Esophagus squamous epithelium (tissue), 5 donors: Measurements from ENCODE around the gene GBX1. TPM values are rescaled to one million over a fixed set of nuclear protein-coding genes. Genes with fewer than 3 reads are reported as not detected.

ENCODE experiments used
- DNase-seq: peaks from one replicate; lab custom pipeline; 2025; lab: John Stamatoyannopoulos, UW
- H3K27ac ChIP-seq, 4 donors: fragments of 200-600 bp; sonication (generic); one replicate each; pipeline ENCODE4 v1.5.1; 2016 to 2019; ENCODE audit warnings: mild to moderate bottlenecking in 1 of 4
- H3K27me3 ChIP-seq, 4 donors: fragments of 200-600 bp; sonication (generic); 1 replicate in 3 of 4; 2 replicates in 1 of 4; pipeline versions ENCODE4 v1.5.1 to v1.6.0; 2017 to 2021; ENCODE audit warnings: antibody characterized with exemption in 1 of 4
- H3K36me3 ChIP-seq, 3 donors: fragments of 200-600 bp; sonication (generic); one replicate each; pipeline ENCODE4 v1.5.1; 2016 to 2019
- H3K4me1 ChIP-seq, 3 donors: fragments of 200-600 bp; sonication (generic); one replicate each; pipeline ENCODE4 v1.5.1; 2017 to 2019
- H3K4me3 ChIP-seq, 4 donors: fragments of 200-600 bp; sonication (generic); 1 replicate in 3 of 4; 2 replicates in 1 of 4; pipeline ENCODE4 v1.5.1; 2016 to 2019; ENCODE audit warnings: mild to moderate bottlenecking in 2 of 4, moderate library complexity in 1 of 4
- H3K9me3 ChIP-seq, 3 donors: fragments of 200-600 bp; sonication (generic); one replicate each; pipeline ENCODE4 v1.5.1; 2016 to 2019
- POLR2A ChIP-seq, 4 donors: fragments of 450-650 bp; IDR thresholded peaks; one replicate each; pipeline ENCODE4 v1.6.1; 2017; ENCODE audit warnings: antibody characterized with exemption in 4 of 4, mild to moderate bottlenecking in 4 of 4, moderate library complexity in 3 of 4
- WGBS, 2 donors: methylation state at CpG; one replicate each; pipeline ENCODE4 v1.1.5; 2018; 5-methylcytosine and 5-hydroxymethylcytosine counted together
- intact Hi-C: fragments of 100-400 bp; cut with DNase I; formaldehyde crosslinking; loops from one replicate; pipeline ENCODE4 v1.15.0; 2022
- total RNA-seq, 4 donors: library from RNA; depleted of rRNA; stranded (reverse); fragments of >200 nt; gene quantifications; one replicate each; pipeline ENCODE4 v1.1.0, GENCODE V29; 2016
- TF ChIP-seq, protein P1 (sequence below), 6 experiments: fragments of 450-650 bp in 4 of 6; fragments of 200-600 bp in 2 of 6; sonication (generic) in 2 of 6; IDR thresholded peaks; one replicate each; pipeline ENCODE4 v1.5.1; 2016 to 2019; ENCODE audit warnings: antibody characterized with exemption in 6 of 6, mild to moderate bottlenecking in 4 of 6, moderate library complexity in 4 of 6
- donor health status: DM: yes; HTN: yes; CAD: no.

Gene GBX1
- total RNA-seq, 4 donors from 2014 or later, result not detected

DNA sequence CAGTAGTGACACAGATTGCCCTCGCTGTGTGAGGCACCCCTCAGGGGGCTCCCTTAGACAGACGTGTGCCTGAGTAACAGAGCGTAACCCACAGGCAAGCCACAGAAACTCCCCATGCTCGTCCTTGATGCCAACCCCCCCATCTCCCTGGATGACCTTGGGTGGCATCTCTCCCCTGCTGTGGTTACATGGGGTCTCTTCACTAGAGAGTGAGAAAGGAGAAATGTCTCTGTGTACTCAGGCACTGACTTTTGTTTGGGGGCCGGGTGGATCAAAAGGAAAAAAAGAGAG is 20.7 kb upstream of the GBX1 start:
- H3K4me3 ChIP-seq, result no peak overlapping the region
- no peaks in the 10 kb centered on the region for H3K4me1 ChIP-seq
- no peaks in the 10 kb centered on the region for H3K9me3 ChIP-seq
- no peaks in the 10 kb centered on the region for H3K36me3 ChIP-seq
- peaks cover 0 to 17% (median 0%) of the 10 kb centered on the region in 4 donors for H3K27me3 ChIP-seq
- intact Hi-C loops, result no loop called here
- H3K27ac ChIP-seq, result no peak overlapping the region
- TF ChIP-seq, protein P1, sequence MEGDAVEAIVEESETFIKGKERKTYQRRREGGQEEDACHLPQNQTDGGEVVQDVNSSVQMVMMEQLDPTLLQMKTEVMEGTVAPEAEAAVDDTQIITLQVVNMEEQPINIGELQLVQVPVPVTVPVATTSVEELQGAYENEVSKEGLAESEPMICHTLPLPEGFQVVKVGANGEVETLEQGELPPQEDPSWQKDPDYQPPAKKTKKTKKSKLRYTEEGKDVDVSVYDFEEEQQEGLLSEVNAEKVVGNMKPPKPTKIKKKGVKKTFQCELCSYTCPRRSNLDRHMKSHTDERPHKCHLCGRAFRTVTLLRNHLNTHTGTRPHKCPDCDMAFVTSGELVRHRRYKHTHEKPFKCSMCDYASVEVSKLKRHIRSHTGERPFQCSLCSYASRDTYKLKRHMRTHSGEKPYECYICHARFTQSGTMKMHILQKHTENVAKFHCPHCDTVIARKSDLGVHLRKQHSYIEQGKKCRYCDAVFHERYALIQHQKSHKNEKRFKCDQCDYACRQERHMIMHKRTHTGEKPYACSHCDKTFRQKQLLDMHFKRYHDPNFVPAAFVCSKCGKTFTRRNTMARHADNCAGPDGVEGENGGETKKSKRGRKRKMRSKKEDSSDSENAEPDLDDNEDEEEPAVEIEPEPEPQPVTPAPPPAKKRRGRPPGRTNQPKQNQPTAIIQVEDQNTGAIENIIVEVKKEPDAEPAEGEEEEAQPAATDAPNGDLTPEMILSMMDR (IDR thresholded peaks at IDR 0.05), result no peak
- no peak for TF ChIP-seq POLR2A (IDR thresholded peaks at IDR 0.05)
- DNase-seq, result no peak
- WGBS, 2 donors, result 36 to 54% methylated on average over 1 to 3 of the region's 5 CpGs

DNA sequence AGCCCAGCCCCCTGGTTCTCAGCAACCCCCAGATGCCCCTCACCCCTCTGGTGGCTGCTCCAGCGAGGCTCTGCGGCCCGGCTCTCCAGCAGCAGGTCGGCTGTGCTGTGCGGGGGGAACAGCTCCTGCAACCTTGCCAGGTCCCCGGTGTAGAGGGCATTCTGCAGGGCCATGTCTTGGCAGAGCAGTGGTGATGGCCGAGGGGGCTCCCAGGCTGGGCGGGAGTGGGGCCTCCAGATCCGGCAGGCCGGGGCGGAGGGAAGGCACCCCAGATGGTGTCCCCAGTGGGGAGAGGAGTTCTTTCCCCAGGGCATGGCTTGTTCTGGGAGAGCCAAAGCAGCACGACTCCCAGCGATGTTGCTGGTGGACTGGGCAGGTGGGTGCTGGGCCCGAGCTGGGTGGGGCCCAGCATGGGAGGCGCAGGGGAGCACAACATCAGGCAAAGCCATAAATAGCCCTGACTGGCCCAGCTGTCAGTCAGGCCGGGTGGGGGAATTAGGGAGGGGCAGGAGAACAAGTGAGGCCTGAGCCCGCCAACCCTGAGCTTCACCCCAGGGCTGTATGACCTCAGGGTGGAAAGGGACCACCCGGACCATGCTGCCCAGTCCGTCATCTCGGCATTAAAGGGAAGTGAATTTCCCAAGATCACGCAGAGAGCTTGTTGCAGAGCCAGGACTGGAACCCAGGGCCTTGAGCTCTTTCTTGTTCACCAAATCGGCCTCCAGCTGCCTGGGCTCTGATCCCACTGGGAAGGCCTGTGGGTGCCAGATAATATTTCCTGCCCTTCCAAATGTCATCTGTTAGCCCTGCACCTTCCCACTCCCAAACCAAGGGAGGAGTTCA is 20.1 kb upstream of the GBX1 start:
- H3K9me3 ChIP-seq, result no peaks in the 10 kb centered on the region
- DNase-seq, result no peak
- H3K4me1 ChIP-seq, result no peaks in the 10 kb centered on the region
- H3K4me3 ChIP-seq, result no peak overlapping the region
- H3K27ac ChIP-seq, result no peak overlapping the region
- intact Hi-C loops, result no loop called here
- no peaks in the 10 kb centered on the region for H3K36me3 ChIP-seq
- TF ChIP-seq, protein P1 (IDR thresholded peaks at IDR 0.05), result no peak
- TF ChIP-seq POLR2A (IDR thresholded peaks at IDR 0.05), result no peak
- 50 to 70% methylated on average over 7 to 10 of the region's 22 CpGs for WGBS, 2 donors
- H3K27me3 ChIP-seq, result peaks cover 0 to 14% (median 0%) of the 10 kb centered on the region in 4 donors

DNA sequence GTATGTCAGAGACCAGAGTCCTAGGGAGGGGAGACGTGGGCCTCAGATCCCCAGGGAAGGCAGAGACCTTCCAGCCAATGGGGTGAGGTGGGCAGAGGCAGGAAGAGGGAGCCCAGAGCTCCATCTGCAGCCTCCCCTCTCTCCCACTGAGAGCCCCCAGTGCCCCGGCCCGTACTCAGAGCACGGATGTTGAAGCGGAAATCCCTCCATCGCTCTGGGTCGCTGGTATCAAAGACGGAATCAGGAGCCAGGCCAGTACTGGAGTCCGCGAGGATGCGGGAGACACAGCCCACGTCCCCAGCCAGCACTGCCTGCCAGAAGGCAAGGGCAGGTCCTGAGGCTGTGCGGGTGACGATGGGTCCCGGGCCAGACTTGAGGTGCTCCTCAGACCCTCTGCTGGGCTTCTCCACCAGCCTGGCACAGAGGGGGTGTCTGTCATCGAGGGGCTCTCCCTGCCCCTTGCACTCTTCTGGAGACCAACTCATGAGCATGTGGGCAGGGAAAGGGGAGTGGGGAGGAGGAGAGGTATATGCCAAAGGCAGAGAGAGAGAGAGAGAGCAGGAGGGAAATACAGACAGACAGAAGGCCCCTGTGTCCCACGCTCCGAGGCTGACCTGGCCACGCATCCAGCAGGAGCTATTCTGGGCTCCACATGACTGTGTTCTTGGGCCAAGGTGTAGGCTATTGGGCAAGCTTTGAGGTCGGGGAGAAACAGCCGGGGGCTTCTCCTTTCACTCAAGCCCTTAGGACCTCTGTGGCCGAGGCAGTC is 19.3 kb upstream of the GBX1 start, which contains the start of gene ASB10:
Gene ASB10, minus strand, starts transcription at position 611 of the 769 bp plus-strand sequence. Its CDS starts 120 bp downstream, at position 491.
- H3K4me3 ChIP-seq, result no peak within 1 kb of the TSS
- intact Hi-C loops, result no loop called here
- DNase-seq, result no peak
- no peak within 1 kb of the TSS for H3K27ac ChIP-seq
- H3K36me3 ChIP-seq, result no peaks in the 10 kb centered on the region
- no peaks in the 10 kb centered on the region for H3K9me3 ChIP-seq
- TF ChIP-seq, protein P1 (IDR thresholded peaks at IDR 0.05), result no peak
- no peak for TF ChIP-seq POLR2A (IDR thresholded peaks at IDR 0.05)
- peaks cover 0 to 16% (median 0%) of the 10 kb centered on the region in 4 donors for H3K27me3 ChIP-seq
- 74 to 82% methylated on average over 3 to 13 of the region's 22 CpGs for WGBS, 2 donors
- no peaks in the 10 kb centered on the region for H3K4me1 ChIP-seq

DNA sequence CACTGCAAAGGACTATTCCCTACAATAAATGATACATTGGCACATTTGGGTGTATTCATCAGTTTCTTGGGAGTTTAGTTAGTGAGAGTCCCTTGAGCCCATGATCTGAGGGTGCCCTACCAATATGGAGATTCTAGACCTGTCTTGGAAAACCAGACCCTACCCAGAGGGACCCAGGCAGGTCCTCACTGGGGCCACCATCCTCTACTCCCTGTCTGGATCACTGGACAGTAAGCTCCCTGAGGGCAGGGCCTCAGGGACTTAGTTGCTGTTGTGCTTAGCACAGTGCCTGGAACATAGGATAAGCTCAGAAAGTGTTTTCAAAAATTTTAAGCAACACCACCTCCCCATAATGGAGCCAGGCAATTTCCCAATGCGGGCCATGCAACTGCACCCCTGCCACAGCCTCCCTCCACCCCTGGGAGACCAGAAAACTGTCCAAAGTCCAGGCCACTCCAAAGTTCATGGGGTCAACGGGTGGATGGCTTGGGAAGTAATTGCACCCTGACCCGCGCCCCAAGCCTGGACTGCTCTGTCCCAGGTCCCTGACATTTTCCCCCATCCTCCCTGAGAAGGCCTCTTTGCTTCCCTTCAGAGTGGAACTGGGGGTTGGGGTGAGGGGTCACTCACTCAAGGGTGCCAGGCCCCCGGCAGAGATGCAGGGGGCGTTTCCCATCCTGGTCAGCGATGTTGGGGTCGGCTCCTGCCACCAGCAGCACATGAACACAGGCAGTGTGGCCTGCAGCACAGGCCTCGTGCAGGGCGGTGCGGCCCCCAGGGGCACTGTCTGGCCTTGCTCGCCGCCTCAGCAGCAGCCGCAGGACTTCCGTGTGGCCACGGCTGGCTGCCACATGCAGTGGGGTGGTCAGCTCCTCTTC is 18.5 kb upstream of the GBX1 start:
- no peaks in the 10 kb centered on the region for H3K4me1 ChIP-seq
- H3K36me3 ChIP-seq, result no peaks in the 10 kb centered on the region
- no peak overlapping the region for H3K27ac ChIP-seq
- TF ChIP-seq POLR2A (IDR thresholded peaks at IDR 0.05), result no peak
- TF ChIP-seq, protein P1 (IDR thresholded peaks at IDR 0.05), result no peak
- WGBS, 2 donors, result 78 to 84% methylated on average over 7 to 14 of the region's 16 CpGs
- no peaks in the 10 kb centered on the region for H3K9me3 ChIP-seq
- peaks cover 0 to 20% (median 0%) of the 10 kb centered on the region in 4 donors for H3K27me3 ChIP-seq
- intact Hi-C loops, result no loop called here
- no peak overlapping the region for H3K4me3 ChIP-seq
- DNase-seq, result no peak
